Ecto neural progenitor cell (in vitro differentiated cells): Measurements from ENCODE around the gene CDH4.
"Not testable (repeated sequence)": the region's sequence is repeated elsewhere in the genome, so short reads cannot be mapped to it uniquely, and the experiment has no call there.

Experiments
- DNase-seq: peaks from one replicate; pipeline ENCODE4 v3.0.0-alpha.2; 2018; ENCODE audit warnings: low spot score

Gene CDH4

DNA sequence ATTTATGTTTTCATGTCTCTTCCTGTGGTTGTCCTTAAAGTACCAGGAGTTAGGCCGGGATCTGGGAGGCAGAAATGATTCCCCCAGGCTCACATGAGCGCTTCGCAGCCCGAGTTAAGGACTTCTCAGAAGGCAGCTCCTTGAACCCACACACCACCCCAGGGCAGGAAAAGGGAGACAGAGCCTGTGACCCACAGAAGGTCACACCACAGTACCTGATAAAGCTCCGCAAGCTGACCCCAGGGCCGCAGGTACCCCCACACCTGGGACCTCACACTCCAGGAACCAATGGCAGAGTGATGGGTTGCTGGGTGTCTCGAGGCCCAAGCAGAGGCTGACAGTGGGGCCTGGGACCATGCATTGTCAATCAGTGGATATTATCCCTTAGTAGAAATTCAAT, 207.6 kb downstream of the CDH4 start:
- DNase-seq: peak; percentile 34

DNA sequence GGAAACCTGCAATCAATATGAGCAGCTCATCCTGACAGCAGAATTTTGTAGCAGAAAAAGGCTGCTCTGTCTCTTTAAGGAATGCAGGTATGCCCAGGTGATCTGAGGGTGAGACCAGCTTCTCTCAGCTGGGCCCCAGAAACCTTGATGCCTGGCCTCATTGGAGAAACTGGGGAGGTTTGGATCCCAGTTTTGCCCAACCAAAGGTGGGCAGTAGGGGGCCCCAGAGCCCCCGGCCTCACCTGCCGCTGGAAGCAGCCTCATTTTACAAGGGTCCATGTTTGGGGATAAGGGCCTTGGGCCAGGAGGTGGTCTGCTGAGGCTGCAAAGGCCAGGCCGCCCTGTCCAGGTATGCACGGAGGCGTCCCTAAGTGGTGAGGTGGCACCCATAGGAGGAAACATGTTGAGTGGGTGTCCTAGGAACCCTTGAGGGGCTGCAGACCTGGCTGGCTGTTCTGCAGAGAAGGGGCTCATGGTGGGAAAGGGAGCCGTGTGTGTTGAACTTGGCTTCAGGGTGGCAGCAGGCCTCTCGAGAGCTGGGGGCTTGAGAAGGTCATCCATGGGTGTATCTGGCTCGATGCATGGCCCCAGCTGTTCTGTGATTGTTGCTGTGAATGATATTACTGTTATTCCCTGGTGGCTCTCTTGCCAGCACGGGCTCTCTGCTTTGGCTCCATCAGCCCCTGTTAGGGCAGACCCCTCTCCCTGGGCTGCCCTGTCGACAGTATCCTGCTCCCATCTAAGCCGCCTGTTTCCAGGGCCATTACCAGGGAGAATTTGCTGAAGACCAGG, 208.4 kb downstream of the CDH4 start:
- peak; percentile 21 for DNase-seq

DNA sequence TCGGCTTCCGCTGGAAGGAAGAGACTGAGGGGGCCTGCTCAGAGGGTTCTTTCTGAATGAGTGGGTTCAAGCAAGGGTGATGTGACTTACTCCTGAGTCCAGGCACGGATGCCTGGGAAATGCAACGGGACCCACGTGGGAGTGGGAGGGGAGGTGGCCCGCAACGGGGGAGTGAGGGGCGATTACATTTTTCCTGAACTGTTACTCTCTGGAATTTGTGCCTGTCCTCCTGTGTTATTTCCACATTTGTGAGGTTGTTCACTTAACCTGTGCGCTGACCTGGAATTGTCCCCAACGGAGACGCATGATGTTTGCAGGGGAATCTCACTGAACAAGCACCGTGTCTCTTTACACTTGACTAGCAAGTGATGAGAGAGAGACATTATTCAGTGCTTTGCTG, 209.4 kb downstream of the CDH4 start:
- DNase-seq: peak; percentile 39

DNA sequence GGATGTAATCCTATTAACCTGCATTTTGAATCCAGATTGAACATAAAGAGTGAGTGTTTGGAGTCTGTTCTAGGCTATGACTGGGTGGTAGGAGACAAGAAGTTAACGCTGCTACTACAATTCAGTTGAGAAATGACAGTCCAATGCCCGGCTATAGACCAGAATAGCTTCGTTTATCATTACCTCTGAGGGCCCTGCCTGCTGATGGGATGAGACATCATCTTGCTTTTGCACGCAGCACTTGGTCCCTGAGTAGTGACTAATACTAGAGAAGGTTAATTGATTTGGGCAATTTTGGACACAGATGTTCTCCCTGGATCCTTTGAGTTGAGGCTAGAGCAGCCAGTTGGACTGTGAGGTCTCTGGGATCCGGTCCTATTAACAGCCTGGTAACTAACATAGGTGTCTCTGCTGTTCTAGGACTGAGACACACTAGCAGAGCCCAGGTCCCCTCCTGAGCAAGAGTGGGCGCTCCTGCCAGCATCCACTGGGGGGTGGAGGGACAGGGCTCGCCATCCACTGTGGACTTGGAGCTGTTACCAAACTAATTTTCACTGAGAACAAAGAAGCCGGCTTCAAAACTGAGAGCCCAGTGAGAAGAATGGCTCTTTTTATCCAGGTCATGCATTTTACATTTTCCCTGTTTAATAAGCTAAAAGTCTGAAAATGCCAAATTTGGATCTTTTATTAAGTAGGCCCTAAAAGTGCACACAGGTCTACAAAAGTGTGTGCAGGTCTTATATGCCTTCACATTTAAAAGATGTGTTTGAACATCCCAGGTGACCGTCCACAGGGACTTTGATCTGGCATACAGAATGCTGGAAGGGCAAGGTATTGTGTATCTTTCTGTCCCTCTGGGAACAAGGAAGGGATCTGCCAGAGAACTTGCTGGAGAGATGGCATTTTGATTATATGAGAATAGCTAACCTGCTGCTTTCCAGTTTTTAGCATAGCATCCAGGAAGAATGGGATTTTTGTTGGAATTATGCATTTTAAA, 212.5 kb downstream of the CDH4 start:
- no peak for DNase-seq

DNA sequence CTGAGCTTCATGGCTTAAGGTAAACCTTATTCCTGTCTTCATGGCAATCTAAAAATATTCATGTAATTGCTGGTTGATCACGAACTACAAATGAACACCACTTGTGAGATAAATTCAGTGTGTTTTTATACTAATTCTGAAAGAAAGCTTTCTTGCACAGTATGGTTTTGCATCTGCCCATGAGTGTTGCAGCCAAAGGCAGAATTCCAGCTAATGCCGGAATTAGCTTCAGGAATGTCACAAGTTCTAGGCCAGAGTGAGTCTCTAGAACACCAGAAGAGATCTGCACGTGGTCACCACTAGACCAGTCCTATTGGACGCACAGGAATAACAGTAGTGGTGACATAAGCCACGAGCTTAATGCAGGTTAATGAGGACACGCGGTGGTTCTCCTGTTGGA, 223.7 kb downstream of the CDH4 start:
- DNase-seq: no peak

DNA sequence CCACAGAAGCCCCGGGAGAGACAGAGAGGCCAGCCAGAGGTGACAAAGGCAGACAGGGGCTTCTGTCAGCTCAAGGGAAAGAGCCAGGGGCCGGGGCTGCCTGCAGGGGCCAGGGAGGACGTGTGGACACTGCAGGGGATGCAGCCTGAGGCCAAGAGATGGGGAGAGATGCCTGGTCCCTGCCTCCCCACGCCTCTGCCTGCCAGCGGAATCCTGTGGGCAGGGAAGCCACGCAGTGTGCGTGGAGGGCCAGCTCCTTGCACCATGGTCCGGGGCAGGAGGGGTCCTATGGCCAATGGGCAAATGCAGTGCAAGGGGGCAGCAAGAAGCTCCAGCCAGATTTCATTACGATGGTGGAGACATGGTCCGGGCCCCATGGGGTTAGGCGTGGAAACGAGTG, 224.9 kb downstream of the CDH4 start:
- no peak for DNase-seq

DNA sequence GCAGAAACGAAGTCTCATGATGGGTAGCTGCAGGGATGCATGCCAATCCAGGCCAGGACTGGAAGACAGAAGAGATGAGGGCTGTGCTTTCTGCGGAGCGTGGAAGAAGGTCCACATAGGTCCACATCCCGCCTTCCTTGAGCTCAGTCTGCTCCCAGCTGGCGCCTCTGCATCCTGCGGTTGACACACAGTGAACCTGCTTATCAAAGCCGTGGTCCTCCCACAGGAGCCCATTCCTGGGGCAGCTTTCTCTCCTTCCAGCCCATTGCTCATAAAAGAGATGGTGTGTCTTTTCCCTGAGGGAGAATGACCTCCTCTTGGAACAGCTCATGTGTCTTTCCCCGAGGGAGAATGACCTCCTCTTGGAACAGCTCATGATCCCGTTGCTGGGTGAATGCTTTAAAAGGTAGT, 225.4 kb downstream of the CDH4 start:
- no peak for DNase-seq

DNA sequence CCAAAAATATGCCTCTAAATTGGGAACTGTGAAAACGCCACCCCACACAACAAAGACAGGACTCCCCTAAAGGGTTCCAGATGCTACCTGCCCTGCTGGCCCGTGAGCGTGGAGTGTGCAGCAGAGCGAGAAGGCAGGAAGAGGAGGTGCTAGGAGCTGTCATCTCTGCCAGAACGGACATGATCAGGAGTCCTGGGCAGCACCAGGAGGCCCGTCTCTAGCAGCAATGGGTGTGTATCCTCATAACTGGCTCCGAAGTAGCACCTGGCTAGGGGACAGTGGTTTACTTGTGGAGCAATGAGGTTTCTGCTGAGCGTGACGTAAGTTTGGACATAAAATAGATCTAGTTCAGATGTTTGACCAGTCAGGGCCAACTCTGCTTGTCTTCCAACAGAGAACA, 226.0 kb downstream of the CDH4 start:
- no peak for DNase-seq

DNA sequence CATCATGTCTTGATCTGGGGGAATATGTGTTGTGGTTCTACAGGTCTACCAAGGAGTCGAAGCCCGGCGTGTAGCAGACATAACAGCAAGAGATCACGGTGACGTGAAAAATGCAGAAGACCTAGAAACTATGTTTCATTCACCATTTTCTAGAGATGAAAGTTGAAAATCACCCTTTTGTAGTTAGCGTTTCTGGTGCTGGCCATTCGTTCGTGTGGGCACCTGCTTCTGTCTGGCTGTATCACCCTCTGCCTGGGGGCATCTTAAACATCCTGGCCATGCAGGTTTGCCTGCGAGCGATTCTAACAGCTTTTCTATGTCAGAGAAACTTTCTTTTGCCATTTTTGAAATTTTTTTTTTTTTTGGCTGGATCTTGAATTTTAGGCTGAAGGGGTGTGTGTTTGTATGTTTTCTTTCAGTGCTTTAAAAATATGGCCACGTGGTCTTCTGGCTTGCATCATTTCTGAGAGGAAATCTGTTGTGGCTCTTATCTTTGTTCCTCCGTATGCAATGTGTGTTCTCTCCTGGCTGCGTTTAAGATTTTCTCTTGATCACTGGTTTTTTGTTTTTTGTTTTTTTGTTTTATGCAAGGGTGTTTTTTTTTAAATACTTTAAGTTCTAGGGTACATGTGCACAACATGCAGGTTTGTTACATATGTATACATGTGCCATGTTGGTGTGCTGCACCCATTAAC, 226.7 kb downstream of the CDH4 start:
- DNase-seq: no peak

DNA sequence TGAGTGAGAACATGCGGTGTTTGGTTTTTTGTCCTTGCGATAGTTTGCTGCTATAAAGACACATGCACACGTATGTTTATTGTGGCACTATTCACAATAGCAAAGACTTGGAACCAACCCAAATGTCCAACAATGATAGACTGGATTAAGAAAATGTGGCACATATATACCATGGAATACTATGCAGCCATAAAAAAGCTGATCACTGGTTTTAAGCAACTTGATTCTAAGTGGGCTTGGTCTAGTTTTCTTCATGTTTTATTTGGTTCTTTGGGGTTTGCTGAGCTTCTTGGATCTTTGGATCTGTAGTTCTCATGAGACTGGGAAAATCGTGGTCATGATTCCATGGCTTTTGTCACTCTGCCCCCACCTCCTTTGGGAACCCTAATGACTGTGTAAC, 227.4 kb downstream of the CDH4 start:
- not testable (repeated sequence) for DNase-seq

DNA sequence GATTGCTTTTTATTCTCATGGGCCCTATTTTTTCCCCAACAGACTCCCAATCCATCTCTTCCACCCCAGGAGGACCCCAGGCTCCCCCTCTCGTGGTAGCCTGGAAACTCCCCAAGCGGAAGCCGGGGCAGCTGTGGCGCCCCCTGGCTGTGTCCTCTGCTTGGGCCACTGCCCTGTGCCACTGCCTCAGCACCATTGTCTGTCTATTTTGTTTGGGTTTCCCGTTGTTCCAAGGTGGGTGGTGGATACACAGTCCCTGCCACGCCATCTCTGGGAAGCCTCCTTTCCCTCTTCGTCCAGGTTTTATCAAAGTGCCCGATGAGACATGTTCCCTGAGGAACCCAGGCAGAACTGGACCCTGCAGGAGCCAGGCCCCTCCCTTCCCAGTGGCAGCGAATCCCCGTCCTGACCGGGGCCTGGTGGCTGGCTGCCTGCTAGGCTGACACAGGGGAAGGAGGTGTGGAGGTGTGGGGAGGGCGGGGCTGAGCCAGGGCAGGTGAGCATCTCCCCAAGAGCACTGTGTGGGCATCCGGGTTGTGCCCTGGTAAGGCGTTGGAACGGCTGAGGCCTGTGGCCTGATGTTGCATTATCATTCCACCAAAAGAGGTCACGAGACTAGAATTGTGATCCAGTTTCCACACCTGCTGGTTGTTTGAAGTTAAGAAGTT, 228.2 kb downstream of the CDH4 start:
- DNase-seq: no peak

DNA sequence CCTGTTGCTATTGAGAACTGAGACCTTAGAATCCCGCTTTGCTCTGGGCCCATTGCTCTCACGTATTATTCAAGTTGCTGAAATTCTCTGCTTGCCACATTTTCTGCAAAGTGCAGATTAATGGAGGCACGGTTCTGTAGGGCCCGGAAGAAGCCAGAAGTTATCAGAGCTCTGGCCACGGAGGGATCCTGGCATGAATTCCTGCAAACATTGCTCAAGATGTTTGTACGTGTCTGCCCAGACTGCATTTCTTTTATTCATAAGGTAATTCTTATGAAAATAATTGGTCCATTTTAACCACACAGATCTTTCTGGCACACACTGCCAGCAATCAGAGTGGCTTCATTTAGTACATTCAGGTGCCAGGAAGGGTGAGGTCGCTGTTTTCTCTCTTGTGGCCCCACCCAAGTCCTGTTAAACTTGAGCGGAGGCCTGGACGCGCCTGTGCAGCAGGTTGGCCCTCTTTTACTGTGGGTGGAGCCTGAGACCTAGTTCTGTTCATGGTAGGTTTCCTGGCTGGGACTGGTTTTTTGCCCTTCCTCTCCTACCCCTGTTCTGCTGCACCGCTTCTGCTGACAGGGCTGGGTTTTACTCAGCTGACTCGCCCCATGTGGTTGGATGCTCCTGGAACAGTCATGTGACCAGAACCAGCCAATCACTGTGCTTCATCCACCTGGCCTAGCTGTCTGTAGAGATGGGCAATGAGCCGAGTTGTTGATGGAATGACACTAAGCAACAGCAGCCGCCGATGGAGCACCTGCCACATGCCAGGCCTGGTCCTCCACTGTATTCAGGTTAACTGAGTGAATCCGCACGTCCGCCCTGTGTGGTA, 230.2 kb downstream of the CDH4 start:
- no peak for DNase-seq

DNA sequence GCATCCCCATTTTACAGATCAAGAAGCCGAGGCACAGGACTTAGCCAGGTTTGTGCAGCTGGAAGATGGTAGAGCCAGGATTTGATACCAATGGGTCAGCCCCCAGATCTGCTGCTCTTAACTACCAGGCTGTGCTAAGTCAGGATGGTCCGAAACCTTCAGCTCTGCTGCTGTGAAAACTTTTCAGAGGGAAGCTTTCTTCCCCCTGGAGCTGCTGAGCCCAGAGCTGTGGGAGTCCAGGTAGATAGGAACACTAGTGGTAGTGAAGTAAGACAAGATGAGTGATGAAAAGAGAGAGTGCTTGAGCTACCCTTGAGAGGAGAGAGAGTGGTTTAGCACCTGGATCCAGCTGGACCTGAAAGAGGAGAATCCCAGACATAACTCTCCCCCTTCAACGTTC, 230.8 kb downstream of the CDH4 start:
- no peak for DNase-seq

DNA sequence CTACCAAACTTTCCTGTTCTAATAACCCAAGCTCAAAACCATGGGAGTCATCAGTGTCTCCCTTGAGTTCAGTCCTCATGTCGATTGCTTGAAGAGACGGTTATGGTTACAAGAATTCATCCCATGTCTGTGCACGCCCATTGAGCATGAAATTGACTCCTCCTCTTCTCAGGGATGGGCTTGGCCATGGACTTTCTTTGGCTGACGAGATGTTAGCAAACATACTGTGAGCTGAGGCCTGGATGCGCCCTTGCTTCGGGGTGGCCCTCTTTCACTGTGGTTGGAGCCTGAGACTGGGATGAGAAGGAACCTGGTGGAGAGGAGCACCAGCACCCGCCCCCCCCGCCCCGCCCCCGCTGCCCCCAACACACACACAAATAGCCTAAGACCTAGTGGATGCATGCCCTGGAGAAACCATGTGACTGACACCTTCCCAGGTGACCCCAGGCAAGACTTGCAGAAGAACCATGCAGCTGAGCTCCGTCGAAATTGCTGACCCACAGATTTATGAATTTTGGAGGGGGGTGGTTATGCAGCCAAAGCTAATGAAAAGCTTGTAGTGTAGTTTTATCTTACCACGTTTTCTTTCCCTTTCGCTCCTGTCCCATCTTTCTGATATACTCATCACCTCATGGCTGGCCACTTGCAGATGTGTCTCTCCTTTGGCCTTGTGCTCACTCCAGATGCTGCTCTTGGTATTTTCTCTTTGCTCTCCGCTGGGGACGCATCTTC, 231.4 kb downstream of the CDH4 start:
- DNase-seq: no peak

DNA sequence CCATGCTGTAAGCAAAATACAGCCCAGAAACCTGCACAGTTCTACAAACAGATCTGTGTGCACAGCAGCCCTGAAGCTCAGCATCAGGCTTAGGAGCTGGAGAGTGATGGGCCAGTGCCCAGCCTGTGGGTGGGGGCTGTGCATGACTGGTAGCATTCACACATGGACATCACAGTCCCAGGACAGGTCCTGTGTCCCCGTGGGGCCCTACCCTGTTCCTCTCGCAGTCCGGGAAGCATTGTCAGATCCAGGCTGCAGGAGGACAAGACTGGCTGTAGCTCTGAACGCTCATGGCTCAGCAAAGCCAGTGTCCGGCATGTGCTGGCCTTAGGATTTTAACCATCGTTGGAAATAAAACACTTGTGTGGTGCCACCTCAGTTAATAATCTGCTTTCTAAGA, 234.1 kb downstream of the CDH4 start:
- no peak for DNase-seq

DNA sequence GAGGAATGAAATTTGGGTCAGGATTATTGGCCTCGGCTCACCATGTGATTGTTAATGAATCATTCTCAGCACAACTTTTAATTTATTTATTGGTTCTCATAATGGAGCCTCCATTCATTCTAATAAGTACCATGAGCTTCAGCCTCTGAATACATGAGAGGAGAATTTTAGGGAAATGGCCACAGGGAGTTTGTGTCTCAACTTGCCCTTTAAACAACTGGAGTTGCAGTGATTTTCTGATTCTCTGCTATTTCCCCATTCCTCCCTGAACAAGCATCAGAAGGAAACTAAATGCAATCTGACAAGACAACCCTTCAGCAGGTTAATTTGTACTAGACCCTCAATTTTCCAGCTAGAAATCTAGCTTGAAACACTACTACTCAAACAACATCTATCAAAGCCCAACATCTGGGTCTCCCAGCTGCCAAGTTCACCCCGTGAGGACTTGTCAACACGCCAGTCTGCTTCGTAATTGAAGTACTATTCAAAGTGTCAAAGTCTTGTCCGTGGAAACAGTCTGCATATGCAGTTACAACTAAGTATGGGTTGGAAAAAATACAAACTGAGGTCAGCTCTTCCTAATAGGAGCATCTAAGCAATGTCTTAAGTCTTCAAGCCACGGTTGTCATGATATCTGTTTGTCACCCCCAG, 235.4 kb downstream of the CDH4 start:
- no peak for DNase-seq

DNA sequence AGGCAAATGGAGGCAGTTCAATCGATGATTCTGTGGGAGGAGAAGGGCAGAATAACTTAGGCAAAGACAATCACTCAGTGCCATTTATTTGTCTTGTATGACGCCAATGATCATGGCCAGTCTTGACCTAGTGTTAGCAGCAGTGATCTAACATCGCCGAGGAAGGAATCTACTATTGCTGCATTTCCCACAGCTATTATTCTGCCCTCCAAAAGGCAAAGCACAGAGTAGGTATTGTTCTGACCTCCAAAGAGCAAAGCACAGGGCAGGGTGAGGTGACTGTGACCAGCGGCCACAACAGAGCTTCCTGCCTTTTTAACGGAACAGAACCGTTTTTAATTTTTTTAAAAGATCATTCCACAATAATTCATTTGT, 235.9 kb downstream of the CDH4 start:
- DNase-seq: no peak

DNA sequence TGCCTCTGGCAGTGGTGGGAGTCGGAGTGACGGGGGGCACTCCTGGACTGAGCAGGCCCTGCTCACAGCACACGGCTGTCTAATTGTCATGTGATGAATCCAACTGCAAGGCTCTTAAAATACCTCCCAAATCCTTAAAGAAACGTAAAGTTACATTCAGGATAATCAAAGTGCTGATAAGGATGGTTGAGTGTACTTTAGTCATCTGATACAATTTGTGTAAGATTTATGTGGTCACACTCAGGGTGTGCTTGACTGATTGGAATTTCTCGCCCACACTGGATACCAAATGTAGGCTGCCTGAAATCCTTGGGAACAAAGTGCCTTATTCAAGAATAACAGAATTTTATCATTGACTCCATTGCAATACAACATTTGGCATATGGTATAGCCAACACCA, 238.7 kb downstream of the CDH4 start:
- DNase-seq: no peak

DNA sequence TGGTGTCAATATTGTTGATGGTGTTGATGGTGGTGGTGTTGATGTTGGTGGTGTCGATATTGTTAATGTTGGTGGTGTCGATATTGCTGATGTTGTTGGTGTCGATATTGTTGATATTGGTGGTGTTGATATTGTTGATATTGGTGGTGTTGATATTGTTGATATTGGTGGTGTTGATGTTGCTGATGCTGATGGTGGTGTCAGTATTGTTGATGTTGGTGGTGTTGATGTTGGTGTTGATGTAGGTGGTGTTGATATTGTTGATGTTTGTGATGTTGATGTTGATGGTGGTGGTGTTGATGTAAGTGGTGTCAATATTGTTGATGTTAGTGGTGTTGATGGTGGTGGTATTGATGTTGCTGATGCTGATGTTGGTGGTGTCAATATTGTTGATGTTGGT, 240.0 kb downstream of the CDH4 start:
- no peak for DNase-seq

DNA sequence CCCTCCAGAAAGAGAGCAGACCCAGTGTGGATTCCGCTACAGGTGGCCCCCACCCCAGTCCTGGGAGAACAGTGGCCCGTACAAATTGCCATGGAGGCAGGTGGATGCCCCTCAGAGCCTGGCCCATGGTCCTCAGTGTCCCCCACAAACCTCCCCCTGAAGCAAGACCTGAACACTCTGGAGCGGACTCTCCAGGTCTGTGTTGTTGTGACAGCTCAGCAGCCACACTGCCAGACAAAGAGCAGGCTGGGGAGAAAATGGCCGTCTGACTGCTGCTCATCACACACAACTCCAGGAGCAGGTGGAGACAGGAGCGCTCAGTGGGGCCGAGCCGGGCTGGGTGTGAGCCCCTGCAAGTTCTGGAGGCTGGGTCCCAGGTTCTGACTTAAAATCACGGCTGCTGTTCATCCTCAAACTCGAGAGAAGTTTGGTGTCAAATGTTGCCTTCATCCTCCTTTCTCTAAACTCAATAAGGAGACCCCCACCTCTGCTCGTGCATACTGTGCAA, 241.8 kb downstream of the CDH4 start:
- no peak for DNase-seq
